Measurements from ENCODE around the gene MAGI1. TPM values are rescaled to one million over a fixed set of nuclear protein-coding genes. Genes with fewer than 3 reads are reported as not detected.

The MAGI1 gene
- total RNA-seq, 2 donors from 2014 or later, result 38.6 to 45.1 TPM

DNA sequence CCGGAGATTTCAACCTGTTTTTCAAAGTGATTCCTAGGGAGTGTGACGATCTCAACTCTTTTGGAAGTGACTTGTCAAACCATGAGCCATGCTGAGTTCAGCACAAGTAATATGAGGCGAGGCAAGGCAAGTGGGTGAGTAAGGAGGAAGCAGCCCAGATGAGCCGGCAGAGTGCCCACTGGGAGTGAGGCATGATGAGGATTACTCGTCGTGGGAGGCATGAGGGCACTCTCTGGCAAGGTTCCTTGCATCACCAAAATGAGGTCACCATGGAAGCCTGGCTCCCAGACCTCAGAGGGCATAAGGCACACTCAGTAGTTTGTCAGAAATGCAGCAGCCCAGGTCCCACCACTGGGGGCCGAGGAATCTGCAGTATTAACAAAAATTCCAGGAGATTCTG, 636.1 kb downstream of the MAGI1 start:
- Histone ChIP-seq H3K9ac (ENCODE audit: extremely low read depth, low read length, poor library complexity, severe bottlenecking) (no peak overlapping the region), H3K36me3 (ENCODE audit: control insufficient read depth, insufficient read depth, low read length) (no peaks in the 10 kb centered on the region), H3K27ac (ENCODE audit: low read depth, low read length) (no peak overlapping the region), H3K27me3 (ENCODE audit: control insufficient read depth, insufficient read depth, low read length, poor library complexity, severe bottlenecking) (no peaks in the 10 kb centered on the region), H3K9me3 (ENCODE audit: control insufficient read depth, low read length) (no peaks in the 10 kb centered on the region), H3K4me1 (ENCODE audit: control insufficient read depth, insufficient read depth, low read length) (peaks cover 21% of the 10 kb centered on the region), H3K4me3 (ENCODE audit: low read length) (no peak overlapping the region)
- H3K4me3 Mint-ChIP-seq, result no peak overlapping the region
- DNase-seq, result peak; percentile 59
- WGBS, 2 experiments (ENCODE audit: insufficient coverage in 1 of 2, insufficient read length in 1 of 2), result 68 to 83% methylated on average over 7 of the region's 7 CpGs
- H3K9me3 Mint-ChIP-seq, result no peaks in the 10 kb centered on the region
- TF ChIP-seq, protein P1, sequence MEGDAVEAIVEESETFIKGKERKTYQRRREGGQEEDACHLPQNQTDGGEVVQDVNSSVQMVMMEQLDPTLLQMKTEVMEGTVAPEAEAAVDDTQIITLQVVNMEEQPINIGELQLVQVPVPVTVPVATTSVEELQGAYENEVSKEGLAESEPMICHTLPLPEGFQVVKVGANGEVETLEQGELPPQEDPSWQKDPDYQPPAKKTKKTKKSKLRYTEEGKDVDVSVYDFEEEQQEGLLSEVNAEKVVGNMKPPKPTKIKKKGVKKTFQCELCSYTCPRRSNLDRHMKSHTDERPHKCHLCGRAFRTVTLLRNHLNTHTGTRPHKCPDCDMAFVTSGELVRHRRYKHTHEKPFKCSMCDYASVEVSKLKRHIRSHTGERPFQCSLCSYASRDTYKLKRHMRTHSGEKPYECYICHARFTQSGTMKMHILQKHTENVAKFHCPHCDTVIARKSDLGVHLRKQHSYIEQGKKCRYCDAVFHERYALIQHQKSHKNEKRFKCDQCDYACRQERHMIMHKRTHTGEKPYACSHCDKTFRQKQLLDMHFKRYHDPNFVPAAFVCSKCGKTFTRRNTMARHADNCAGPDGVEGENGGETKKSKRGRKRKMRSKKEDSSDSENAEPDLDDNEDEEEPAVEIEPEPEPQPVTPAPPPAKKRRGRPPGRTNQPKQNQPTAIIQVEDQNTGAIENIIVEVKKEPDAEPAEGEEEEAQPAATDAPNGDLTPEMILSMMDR (conservative IDR thresholded peaks at IDR 0.05), result no peak
- H3K4me1 Mint-ChIP-seq, result peaks cover 39% of the 10 kb centered on the region
- no peaks in the 10 kb centered on the region for H3K36me3 Mint-ChIP-seq (ENCODE audit: low read depth)
- H3K27me3 Mint-ChIP-seq (ENCODE audit: insufficient read depth), result no peaks in the 10 kb centered on the region
- no peak overlapping the region for H3K27ac Mint-ChIP-seq

DNA sequence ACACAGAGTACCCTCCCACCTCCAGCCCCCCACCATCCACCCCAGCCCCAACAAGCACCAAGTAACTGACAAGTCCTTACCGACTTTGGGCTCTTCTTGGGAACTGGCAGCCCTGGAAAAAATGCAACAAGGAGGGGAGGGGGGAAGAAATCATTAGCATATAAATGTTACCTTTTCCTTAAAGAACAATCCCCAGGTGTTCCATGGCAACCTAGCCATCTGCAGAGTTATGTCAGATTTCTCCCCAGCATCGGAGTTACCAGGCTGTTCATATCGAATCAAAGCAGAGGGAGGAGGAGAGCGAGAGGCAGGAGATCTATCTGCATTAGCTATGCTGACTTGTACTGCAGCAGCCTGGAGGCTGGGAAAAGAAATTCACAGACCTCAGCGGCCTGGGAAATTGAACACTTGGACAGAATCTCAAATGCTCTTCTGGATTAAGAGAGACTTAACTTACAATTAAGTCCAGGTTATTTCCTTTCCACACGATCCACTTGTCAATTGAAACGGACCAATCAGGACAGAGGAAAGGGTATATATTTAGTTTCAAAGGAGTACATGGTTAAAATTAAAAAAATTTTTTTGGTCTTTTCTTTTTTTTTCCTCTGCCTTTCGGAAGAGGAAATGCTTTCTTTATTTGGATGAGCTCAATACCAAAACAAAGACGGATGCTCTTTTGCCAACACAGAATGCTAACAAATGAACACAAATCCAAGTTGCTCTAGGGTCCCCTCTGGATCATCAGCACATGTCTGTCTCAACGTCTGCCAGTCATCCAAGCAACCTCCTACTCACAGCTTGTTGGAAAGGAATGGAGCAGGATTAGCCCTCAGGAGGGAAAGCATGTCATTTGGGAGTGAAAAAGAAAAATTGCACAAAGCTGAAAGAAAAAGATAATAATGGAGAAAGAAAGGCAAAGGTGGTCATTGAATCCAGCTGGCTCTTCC, 637.1 kb downstream of the MAGI1 start:
- Mint-ChIP-seq H3K4me3 (no peak overlapping the region), H3K27ac (no peak overlapping the region), H3K4me1 (peaks cover 38% of the 10 kb centered on the region), H3K9me3 (no peaks in the 10 kb centered on the region), H3K36me3 (ENCODE audit: low read depth) (peaks cover 2% of the 10 kb centered on the region), H3K27me3 (ENCODE audit: insufficient read depth) (no peaks in the 10 kb centered on the region)
- Histone ChIP-seq H3K9me3 (ENCODE audit: control insufficient read depth, low read length) (no peaks in the 10 kb centered on the region), H3K9ac (ENCODE audit: extremely low read depth, low read length, poor library complexity, severe bottlenecking) (no peak overlapping the region), H3K27me3 (ENCODE audit: control insufficient read depth, insufficient read depth, low read length, poor library complexity, severe bottlenecking) (no peaks in the 10 kb centered on the region), H3K4me3 (ENCODE audit: low read length) (no peak overlapping the region), H3K36me3 (ENCODE audit: control insufficient read depth, insufficient read depth, low read length) (no peaks in the 10 kb centered on the region), H3K27ac (ENCODE audit: low read depth, low read length) (no peak overlapping the region), H3K4me1 (ENCODE audit: control insufficient read depth, insufficient read depth, low read length) (peaks cover 21% of the 10 kb centered on the region)
- TF ChIP-seq, protein P1 (conservative IDR thresholded peaks at IDR 0.05), result no peak
- WGBS, 2 experiments (ENCODE audit: insufficient coverage in 1 of 2, insufficient read length in 1 of 2), result 45% methylated on average over 6 to 10 of the region's 10 CpGs
- peak; percentile 74 for DNase-seq

DNA sequence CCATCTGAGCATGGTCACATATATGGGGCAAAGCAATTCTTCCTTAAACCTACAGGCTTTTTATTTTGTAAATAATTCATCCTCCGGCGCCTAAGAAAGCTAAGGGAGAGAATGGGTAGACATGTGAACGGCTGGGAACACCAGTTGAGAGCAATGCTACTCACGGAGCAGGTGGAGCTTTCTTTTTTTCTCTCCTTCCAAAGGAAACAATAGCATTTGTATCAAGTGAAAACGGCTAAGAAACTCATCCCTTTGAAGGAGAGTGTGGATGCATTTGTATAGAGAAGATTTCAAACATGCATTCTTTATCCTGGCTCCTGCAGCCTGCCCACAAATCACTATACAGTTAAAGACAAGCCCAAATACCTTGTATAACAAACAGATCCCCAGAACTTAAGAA, 637.8 kb downstream of the MAGI1 start:
- peaks cover 4% of the 10 kb centered on the region for H3K36me3 Mint-ChIP-seq (ENCODE audit: low read depth)
- peaks cover 21% of the 10 kb centered on the region for H3K4me1 ChIP-seq (ENCODE audit: control insufficient read depth, insufficient read depth, low read length)
- peak overlapping the region; percentile 27 for H3K27ac Mint-ChIP-seq
- 23 to 33% methylated on average over 4 of the region's 5 CpGs for whole genome bisulfite sequencing, 2 experiments (ENCODE audit: insufficient coverage in 1 of 2, insufficient read length in 1 of 2)
- H3K36me3 ChIP-seq (ENCODE audit: control insufficient read depth, insufficient read depth, low read length), result no peaks in the 10 kb centered on the region
- H3K27me3 Mint-ChIP-seq (ENCODE audit: insufficient read depth), result no peaks in the 10 kb centered on the region
- DNase-seq, result no peak
- H3K9me3 Mint-ChIP-seq, result no peaks in the 10 kb centered on the region
- peaks cover 35% of the 10 kb centered on the region for H3K4me1 Mint-ChIP-seq
- H3K27me3 ChIP-seq (ENCODE audit: control insufficient read depth, insufficient read depth, low read length, poor library complexity, severe bottlenecking), result no peaks in the 10 kb centered on the region
- H3K9ac ChIP-seq (ENCODE audit: extremely low read depth, low read length, poor library complexity, severe bottlenecking), result no peak overlapping the region
- TF ChIP-seq, protein P1 (conservative IDR thresholded peaks at IDR 0.05), result no peak
- H3K27ac ChIP-seq (ENCODE audit: low read depth, low read length), result no peak overlapping the region
- no peak overlapping the region for H3K4me3 ChIP-seq (ENCODE audit: low read length)
- H3K4me3 Mint-ChIP-seq, result no peak overlapping the region
- no peaks in the 10 kb centered on the region for H3K9me3 ChIP-seq (ENCODE audit: control insufficient read depth, low read length)
